GM19455 (cell line): Measurements from ENCODE around the gene MSANTD7.

Experiments used
- ATAC-seq: cut with Tn5 transposase; IDR thresholded peaks from one replicate; pipeline ENCODE4 v1.9.1; 2021; ENCODE audit not compliant: unreplicated experiment

Gene MSANTD7

GRCh38 chr10:14879928-14880193 lies 41.8 kb downstream of the MSANTD7 start:
- ATAC-seq = no peak

GRCh38 chr10:14880229-14880628 lies 42.1 kb downstream of the MSANTD7 start:
- ATAC-seq = no peak

- ATAC-seq = no peak
Measured at GRCh38 chr10:14884082-14884481, 46.0 kb downstream of the MSANTD7 start.
